Neural progenitor cell (in vitro differentiated cells): ENCODE measurements around the gene NFIX.

ENCODE experiments used
- EZH2phosphoT487 ChIP-seq: fragments of 200-600 bp; sonication (generic); IDR thresholded peaks from 2 replicates; pipeline ENCODE4 v1.6.1; 2017; ENCODE audit warnings: antibody characterized with exemption
- TF ChIP-seq, protein P1 (sequence below): fragments of 200-600 bp; sonication (generic); IDR thresholded peaks from 2 replicates; pipeline ENCODE4 v1.5.1; 2017; ENCODE audit warnings: antibody characterized with exemption, mild to moderate bottlenecking

GRCh38 chr19:13130886-13131490 is 135.7 kb downstream of the NFIX start:
- TF ChIP-seq, protein P1, sequence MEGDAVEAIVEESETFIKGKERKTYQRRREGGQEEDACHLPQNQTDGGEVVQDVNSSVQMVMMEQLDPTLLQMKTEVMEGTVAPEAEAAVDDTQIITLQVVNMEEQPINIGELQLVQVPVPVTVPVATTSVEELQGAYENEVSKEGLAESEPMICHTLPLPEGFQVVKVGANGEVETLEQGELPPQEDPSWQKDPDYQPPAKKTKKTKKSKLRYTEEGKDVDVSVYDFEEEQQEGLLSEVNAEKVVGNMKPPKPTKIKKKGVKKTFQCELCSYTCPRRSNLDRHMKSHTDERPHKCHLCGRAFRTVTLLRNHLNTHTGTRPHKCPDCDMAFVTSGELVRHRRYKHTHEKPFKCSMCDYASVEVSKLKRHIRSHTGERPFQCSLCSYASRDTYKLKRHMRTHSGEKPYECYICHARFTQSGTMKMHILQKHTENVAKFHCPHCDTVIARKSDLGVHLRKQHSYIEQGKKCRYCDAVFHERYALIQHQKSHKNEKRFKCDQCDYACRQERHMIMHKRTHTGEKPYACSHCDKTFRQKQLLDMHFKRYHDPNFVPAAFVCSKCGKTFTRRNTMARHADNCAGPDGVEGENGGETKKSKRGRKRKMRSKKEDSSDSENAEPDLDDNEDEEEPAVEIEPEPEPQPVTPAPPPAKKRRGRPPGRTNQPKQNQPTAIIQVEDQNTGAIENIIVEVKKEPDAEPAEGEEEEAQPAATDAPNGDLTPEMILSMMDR = no peak
- TF ChIP-seq EZH2phosphoT487 = no peak
